ENCODE measurements around the gene BACE2.

GRCh38 chr21:41325138-41325912, 157.4 kb downstream of the BACE2 start:
- TF ChIP-seq EZH2 (IDR thresholded peaks at IDR 0.05; ENCODE audit: low read depth), result no peak
- TF ChIP-seq, protein P1, sequence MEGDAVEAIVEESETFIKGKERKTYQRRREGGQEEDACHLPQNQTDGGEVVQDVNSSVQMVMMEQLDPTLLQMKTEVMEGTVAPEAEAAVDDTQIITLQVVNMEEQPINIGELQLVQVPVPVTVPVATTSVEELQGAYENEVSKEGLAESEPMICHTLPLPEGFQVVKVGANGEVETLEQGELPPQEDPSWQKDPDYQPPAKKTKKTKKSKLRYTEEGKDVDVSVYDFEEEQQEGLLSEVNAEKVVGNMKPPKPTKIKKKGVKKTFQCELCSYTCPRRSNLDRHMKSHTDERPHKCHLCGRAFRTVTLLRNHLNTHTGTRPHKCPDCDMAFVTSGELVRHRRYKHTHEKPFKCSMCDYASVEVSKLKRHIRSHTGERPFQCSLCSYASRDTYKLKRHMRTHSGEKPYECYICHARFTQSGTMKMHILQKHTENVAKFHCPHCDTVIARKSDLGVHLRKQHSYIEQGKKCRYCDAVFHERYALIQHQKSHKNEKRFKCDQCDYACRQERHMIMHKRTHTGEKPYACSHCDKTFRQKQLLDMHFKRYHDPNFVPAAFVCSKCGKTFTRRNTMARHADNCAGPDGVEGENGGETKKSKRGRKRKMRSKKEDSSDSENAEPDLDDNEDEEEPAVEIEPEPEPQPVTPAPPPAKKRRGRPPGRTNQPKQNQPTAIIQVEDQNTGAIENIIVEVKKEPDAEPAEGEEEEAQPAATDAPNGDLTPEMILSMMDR (conservative IDR thresholded peaks at IDR 0.05), result no peak
